ENCODE measurements around the gene GDF10. TPM values are rescaled to one million over a fixed set of nuclear protein-coding genes. Genes with fewer than 3 reads are reported as not detected.

The GDF10 gene
- total RNA-seq, 1 experiment from 2014 or later = not detected

DNA sequence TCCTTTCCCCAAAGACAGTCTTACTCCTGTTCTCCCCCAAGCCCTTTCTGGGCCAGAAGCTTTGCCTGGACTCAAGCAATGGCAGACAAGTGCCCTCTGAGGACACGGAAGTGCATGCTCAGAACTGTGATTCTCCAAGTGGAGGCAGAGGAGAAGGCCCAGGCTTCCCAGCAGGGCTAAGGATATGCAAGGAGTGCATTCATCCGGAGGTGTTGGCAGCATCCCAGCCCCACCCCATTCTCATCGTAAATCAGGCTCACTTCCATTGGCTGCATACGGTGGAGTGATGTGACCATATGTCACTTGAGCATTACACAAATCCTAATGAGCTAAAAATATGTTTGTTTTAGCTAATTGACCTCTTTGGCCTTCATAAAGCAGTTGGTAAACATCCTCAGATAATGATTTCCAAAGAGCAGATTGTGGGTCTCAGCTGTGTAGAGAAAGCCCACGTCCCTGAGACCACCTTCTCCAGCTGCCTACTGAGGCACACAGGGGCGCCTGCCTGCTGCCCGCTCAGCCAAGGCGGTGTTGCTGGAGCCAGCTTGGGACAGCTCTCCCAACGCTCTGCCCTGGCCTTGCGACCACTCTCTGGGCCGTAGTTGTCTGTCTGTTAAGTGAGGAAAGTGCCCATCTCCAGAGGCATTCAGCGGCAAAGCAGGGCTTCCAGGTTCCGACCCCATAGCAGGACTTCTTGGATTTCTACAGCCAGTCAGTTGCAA lies 46.7 kb downstream of the GDF10 start:
- Mint-ChIP-seq H3K36me3 (ENCODE audit: insufficient read depth, unreplicated experiment) (no peaks in the 10 kb centered on the region), H3K4me3 (ENCODE audit: low read depth, unreplicated experiment) (no peak overlapping the region), H3K27ac (ENCODE audit: unreplicated experiment) (no peak overlapping the region), H3K27me3 (ENCODE audit: unreplicated experiment) (peaks cover 25% of the 10 kb centered on the region), H3K9me3 (ENCODE audit: low read depth, unreplicated experiment) (no peaks in the 10 kb centered on the region), H3K4me1 (ENCODE audit: low read depth, unreplicated experiment) (no peaks in the 10 kb centered on the region)
- no TSS peak for BruUV-seq (replicated peaks)
- TF ChIP-seq, protein P1, sequence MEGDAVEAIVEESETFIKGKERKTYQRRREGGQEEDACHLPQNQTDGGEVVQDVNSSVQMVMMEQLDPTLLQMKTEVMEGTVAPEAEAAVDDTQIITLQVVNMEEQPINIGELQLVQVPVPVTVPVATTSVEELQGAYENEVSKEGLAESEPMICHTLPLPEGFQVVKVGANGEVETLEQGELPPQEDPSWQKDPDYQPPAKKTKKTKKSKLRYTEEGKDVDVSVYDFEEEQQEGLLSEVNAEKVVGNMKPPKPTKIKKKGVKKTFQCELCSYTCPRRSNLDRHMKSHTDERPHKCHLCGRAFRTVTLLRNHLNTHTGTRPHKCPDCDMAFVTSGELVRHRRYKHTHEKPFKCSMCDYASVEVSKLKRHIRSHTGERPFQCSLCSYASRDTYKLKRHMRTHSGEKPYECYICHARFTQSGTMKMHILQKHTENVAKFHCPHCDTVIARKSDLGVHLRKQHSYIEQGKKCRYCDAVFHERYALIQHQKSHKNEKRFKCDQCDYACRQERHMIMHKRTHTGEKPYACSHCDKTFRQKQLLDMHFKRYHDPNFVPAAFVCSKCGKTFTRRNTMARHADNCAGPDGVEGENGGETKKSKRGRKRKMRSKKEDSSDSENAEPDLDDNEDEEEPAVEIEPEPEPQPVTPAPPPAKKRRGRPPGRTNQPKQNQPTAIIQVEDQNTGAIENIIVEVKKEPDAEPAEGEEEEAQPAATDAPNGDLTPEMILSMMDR (IDR thresholded peaks at IDR 0.05; ENCODE audit: unreplicated experiment) = no peak
- intact Hi-C loops (cut with micrococcal nuclease; ENCODE audit: unreplicated experiment) = no loop called here
- DNase-seq = no peak
- CTCF ChIA-PET = no interaction called here

DNA sequence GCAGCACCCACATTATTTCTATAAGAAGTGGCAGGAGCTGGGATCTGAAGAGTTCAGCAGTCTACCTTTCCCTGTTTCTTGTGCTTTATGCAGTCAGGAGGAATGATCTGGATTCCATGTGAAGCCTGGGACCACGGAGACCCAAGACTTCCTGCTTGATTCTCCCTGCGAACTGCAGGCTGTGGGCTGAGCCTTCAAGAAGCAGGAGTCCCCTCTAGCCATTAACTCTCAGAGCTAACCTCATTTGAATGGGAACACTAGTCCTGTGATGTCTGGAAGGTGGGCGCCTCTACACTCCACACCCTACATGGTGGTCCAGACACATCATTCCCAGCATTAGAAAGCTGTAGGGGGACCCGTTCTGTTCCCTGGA lies 47.3 kb downstream of the GDF10 start:
- BruUV-seq (replicated peaks) = no TSS peak
- DNase-seq = no peak
- no peaks in the 10 kb centered on the region for H3K36me3 Mint-ChIP-seq (ENCODE audit: insufficient read depth, unreplicated experiment)
- no peak overlapping the region for H3K27ac Mint-ChIP-seq (ENCODE audit: unreplicated experiment)
- no peak overlapping the region for H3K4me3 Mint-ChIP-seq (ENCODE audit: low read depth, unreplicated experiment)
- peaks cover 23% of the 10 kb centered on the region for H3K27me3 Mint-ChIP-seq (ENCODE audit: unreplicated experiment)
- no peaks in the 10 kb centered on the region for H3K4me1 Mint-ChIP-seq (ENCODE audit: low read depth, unreplicated experiment)
- TF ChIP-seq, protein P1 (IDR thresholded peaks at IDR 0.05; ENCODE audit: unreplicated experiment) = no peak
- H3K9me3 Mint-ChIP-seq (ENCODE audit: low read depth, unreplicated experiment) = no peaks in the 10 kb centered on the region
- intact Hi-C loops (cut with micrococcal nuclease; ENCODE audit: unreplicated experiment) = no loop called here
- CTCF ChIA-PET = no interaction called here

DNA sequence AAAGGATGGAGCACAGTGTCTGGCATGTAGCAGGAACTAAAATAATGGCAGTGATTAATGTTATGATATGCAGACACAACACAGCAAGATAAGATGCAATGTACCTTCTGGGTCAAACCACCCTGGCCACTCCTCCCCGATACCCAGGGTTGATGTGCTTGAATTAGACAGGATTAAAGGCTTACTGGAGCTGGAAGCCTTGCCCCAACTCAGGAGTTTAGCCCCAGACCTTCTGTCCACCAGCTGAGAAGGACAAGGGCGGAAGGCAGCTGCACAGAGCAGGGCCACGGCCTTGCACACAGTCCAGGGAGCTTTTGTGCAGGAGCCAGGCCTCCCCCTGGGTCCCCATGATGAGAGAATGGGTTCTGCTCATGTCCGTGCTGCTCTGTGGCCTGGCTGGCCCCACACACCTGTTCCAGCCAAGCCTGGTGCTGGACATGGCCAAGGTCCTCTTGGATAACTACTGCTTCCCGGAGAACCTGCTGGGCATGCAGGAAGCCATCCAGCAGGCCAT lies 48.2 kb downstream of the GDF10 start, which contains the start of gene RBP3:
TSS of gene RBP3 (plus strand) at position 226 of the 514 bp plus-strand sequence. CDS start at position 348, 122 bp downstream.
- Mint-ChIP-seq H3K4me1 (ENCODE audit: low read depth, unreplicated experiment) (no peaks in the 10 kb centered on the region), H3K27ac (ENCODE audit: unreplicated experiment) (no peak within 1 kb of the TSS), H3K4me3 (ENCODE audit: low read depth, unreplicated experiment) (no peak within 1 kb of the TSS), H3K36me3 (ENCODE audit: insufficient read depth, unreplicated experiment) (no peaks in the 10 kb centered on the region), H3K9me3 (ENCODE audit: low read depth, unreplicated experiment) (no peaks in the 10 kb centered on the region), H3K27me3 (ENCODE audit: unreplicated experiment) (peaks cover 23% of the 10 kb centered on the region)
- DNase-seq = no peak
- CTCF ChIA-PET = no interaction called here
- TF ChIP-seq, protein P1 (IDR thresholded peaks at IDR 0.05; ENCODE audit: unreplicated experiment) = no peak
- intact Hi-C loops (cut with micrococcal nuclease; ENCODE audit: unreplicated experiment) = no loop called here
- BruUV-seq (replicated peaks) = no TSS peak

DNA sequence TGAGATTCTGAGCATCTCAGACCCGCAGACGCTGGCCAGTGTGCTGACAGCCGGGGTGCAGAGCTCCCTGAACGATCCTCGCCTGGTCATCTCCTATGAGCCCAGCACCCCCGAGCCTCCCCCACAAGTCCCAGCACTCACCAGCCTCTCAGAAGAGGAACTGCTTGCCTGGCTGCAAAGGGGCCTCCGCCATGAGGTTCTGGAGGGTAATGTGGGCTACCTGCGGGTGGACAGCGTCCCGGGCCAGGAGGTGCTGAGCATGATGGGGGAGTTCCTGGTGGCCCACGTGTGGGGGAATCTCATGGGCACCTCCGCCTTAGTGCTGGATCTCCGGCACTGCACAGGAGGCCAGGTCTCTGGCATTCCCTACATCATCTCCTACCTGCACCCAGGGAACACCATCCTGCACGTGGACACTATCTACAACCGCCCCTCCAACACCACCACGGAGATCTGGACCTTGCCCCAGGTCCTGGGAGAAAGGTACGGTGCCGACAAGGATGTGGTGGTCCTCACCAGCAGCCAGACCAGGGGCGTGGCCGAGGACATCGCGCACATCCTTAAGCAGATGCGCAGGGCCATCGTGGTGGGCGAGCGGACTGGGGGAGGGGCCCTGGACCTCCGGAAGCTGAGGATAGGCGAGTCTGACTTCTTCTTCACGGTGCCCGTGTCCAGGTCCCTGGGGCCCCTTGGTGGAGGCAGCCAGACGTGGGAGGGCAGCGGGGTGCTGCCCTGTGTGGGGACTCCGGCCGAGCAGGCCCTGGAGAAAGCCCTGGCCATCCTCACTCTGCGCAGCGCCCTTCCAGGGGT lies 48.9 kb downstream of the GDF10 start:
- CTCF ChIA-PET = no interaction called here
- intact Hi-C loops (cut with micrococcal nuclease; ENCODE audit: unreplicated experiment) = no loop called here
- Mint-ChIP-seq H3K27me3 (ENCODE audit: unreplicated experiment) (peaks cover 23% of the 10 kb centered on the region), H3K4me1 (ENCODE audit: low read depth, unreplicated experiment) (no peaks in the 10 kb centered on the region), H3K9me3 (ENCODE audit: low read depth, unreplicated experiment) (no peaks in the 10 kb centered on the region), H3K27ac (ENCODE audit: unreplicated experiment) (no peak overlapping the region), H3K36me3 (ENCODE audit: insufficient read depth, unreplicated experiment) (no peaks in the 10 kb centered on the region), H3K4me3 (ENCODE audit: low read depth, unreplicated experiment) (no peak overlapping the region)
- TF ChIP-seq, protein P1 (IDR thresholded peaks at IDR 0.05; ENCODE audit: unreplicated experiment) = no peak
- no TSS peak for BruUV-seq (replicated peaks)
- DNase-seq = no peak

Data from Calu3 (cell line).